ENCODE results near the gene SH3GL2. TPM values are rescaled to one million over a fixed set of nuclear protein-coding genes. Genes with fewer than 3 reads are reported as not detected.

SH3GL2 gene
- not detected for total RNA-seq

DNA sequence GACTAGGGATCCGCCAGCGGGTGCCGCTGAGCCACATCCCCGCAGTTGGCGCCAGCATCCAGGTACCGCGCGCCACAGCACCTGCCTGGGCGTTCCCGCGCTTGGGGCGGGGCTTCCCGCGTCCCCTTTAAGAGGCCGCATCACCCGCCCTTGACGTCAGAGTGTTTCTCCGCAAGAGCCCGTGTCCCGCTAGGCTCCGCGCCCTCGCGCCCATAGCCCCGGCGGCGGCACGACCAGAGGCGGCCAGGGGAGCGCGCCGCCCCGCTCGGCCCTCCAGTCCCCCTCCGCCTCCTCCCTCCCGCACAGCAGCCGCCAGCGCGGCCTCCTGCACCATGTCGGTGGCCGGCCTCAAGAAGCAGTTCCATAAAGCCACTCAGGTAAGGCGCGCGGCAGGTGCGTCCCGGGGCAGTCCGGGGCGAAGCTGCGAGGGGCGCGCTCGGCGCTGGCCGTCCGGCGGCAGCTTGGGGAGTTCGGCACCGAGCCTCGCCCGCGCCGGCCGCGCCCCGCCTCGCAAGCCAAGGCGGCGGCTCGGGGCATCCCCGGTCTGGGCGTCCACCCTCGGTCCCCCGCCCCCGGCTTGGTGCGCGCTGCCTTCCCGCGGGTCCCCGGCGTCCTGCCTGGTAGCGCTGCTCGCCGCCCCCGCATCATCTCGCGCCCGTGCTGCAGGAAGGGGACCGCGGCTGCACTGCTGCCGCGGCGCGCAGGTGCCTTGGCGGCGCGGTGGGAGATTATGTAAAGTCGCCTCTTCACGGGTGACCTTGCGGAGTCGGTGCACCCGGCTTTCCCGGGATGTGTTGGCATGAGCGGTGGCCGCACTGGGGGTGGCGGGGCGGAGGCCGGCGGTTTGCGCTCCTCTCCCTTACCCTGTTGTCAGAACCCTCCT is at the start of gene SH3GL2:
Gene SH3GL2, plus strand, starts transcription at position 156 of the 883 bp plus-strand sequence.
- Mint-ChIP-seq H3K4me3 (peak within 1 kb of the TSS; percentile 32), H3K4me1 (ENCODE audit: low read depth) (peaks cover 8% of the 10 kb centered on the region), H3K36me3 (ENCODE audit: low read depth) (peaks cover 1% of the 10 kb centered on the region), H3K9me3 (peaks cover 9% of the 10 kb centered on the region), H3K27me3 (ENCODE audit: low read depth) (peaks cover 31% of the 10 kb centered on the region), H3K27ac (no peak within 1 kb of the TSS)
- peak; percentile 16 for DNase-seq
- CTCF ChIA-PET, result no interaction called here
- intact Hi-C loops (cut with micrococcal nuclease), result no loop called here

DNA sequence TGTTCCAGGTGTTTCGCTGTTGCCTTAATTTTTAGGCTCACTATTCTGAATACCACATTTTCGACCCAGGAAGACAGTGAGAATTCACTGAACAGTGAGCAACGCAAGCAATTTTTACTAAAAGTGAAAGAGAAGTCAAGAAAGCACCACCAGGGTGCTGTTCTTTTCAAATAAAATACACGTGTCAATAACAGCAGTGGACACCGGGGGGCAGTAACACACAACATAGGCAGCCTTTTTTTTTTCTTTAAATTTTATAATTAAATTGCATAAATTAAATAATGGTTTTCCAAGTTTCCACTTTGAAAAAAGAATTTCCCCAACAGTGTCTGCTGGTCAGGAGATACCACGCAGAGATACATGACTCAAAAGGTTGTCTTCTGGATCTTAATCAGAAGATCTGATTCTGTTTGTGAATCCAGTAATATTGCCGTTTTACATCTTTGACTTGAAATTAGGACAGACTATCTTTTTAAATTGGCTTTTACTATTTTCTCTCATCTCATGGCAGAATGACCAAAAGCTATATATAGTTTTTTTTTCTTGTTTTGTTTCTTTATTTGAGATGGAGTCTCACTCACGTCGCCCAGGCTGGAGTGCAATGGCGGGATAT is 47.1 kb upstream of the SH3GL2 start:
- H3K4me3 Mint-ChIP-seq, result no peak overlapping the region
- H3K36me3 Mint-ChIP-seq (ENCODE audit: low read depth), result no peaks in the 10 kb centered on the region
- CTCF ChIA-PET, result interaction anchor here (0.6 to 1.8 kb wide), 2 partner anchors 8 to 279 kb away, joined by 3 to 5 read pairs; no protein-coding TSS in a partner anchor
- peak; percentile 52 for DNase-seq
- H3K9me3 Mint-ChIP-seq, result no peaks in the 10 kb centered on the region
- no peaks in the 10 kb centered on the region for H3K4me1 Mint-ChIP-seq (ENCODE audit: low read depth)
- H3K27ac Mint-ChIP-seq, result no peak overlapping the region
- intact Hi-C loops (cut with micrococcal nuclease), result loop anchor here (1.0 to 5.0 kb wide), 5 partner anchors 271 to 1926 kb away; no protein-coding TSS in a partner anchor
- H3K27me3 Mint-ChIP-seq (ENCODE audit: low read depth), result no peaks in the 10 kb centered on the region

DNA sequence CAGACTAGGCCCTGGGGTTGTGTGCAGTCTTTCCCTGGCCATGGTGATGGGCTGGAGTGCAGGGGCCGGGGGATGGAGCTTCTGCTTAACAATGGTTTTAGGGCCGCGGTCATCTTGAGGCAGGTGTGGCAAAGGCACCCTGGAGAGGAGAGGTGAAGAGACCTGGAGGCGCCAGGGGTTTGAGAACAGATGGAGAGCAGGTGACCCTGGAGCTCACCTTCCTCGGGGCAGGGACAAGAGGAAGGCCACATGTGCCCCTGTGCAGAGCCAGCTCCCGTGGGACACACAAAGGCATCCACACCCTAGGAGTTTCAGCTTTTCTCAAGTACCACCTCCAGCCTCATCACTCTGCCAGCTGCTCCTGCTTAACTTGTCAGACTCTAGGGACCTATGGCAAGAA is 46.4 kb upstream of the SH3GL2 start:
- DNase-seq, result no peak
- H3K27me3 Mint-ChIP-seq (ENCODE audit: low read depth), result no peaks in the 10 kb centered on the region
- CTCF ChIA-PET, result interaction anchor here (1.8 kb wide), 1 partner anchor 279 kb away, joined by 5 read pairs; no protein-coding TSS in a partner anchor
- intact Hi-C loops (cut with micrococcal nuclease), result loop anchor here (5.0 kb wide), 3 partner anchors 910 to 1925 kb away; no protein-coding TSS in a partner anchor
- no peak overlapping the region for H3K27ac Mint-ChIP-seq
- no peaks in the 10 kb centered on the region for H3K9me3 Mint-ChIP-seq
- H3K36me3 Mint-ChIP-seq (ENCODE audit: low read depth), result no peaks in the 10 kb centered on the region
- no peaks in the 10 kb centered on the region for H3K4me1 Mint-ChIP-seq (ENCODE audit: low read depth)
- H3K4me3 Mint-ChIP-seq, result no peak overlapping the region

DNA sequence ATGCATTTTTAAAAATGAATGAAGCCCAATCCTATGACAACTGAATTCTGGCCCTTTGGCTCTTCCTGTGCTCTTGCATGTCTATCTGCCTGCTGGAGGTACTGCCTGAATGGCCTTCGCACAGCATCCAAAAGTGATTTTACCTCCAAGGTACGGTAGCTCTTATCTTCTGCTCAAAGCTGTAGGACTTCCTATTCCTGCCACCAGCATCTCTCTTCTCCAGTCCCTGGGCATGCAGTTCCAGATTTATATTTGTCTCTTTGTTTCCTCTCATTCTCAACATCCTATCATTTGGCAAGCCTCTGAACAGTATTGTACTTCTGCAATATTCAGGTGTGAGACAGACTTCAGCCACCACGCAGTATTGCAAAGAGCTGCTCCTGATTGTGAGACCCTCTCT is 43.7 kb upstream of the SH3GL2 start:
- no peaks in the 10 kb centered on the region for H3K4me1 Mint-ChIP-seq (ENCODE audit: low read depth)
- no peak for DNase-seq
- H3K27me3 Mint-ChIP-seq (ENCODE audit: low read depth), result no peaks in the 10 kb centered on the region
- no peak overlapping the region for H3K4me3 Mint-ChIP-seq
- no peak overlapping the region for H3K27ac Mint-ChIP-seq
- no peaks in the 10 kb centered on the region for H3K36me3 Mint-ChIP-seq (ENCODE audit: low read depth)
- CTCF ChIA-PET, result no interaction called here
- H3K9me3 Mint-ChIP-seq, result no peaks in the 10 kb centered on the region
- intact Hi-C loops (cut with micrococcal nuclease), result no loop called here

DNA sequence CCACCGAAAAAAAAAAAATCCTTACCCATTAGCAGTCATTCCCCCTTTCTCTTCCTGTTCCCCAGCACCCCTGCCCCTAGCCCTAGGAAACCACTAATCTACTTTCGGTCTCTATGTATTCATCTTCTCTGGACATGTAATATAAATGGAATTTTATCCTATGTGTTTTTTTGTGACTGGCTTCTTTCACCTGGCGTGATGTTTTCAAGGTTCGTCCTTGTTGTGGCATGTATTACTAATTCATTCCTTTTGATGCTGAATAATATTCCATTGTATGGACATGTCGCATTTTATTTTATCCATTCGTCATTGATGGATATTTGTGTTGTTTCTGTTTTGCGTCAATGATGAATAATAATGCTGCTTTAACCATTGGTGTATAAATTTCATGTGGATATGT is 42.8 kb upstream of the SH3GL2 start:
- intact Hi-C loops (cut with micrococcal nuclease), result no loop called here
- Mint-ChIP-seq H3K27me3 (ENCODE audit: low read depth) (no peaks in the 10 kb centered on the region), H3K27ac (no peak overlapping the region), H3K36me3 (ENCODE audit: low read depth) (no peaks in the 10 kb centered on the region), H3K4me1 (ENCODE audit: low read depth) (no peaks in the 10 kb centered on the region), H3K9me3 (no peaks in the 10 kb centered on the region), H3K4me3 (no peak overlapping the region)
- no peak for DNase-seq
- CTCF ChIA-PET, result no interaction called here

DNA sequence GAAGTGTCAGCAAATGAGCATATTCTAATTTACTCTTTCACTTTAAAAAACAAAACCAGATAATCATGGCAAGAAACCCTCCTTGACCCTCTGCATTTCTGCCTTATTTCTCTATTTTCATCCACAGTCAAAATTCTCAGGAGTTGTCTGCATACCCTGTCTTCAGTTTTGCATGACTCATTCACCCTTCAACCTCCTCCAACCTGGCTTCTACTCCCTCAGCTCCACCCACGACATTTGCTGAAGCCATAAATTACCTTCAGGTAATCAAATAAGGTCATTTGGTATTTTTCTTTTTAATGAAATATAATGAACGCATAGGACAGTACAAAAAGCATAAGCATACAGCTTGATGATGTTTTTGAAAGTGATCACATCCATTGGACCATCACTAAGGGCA is 27.8 kb upstream of the SH3GL2 start:
- Mint-ChIP-seq H3K4me3 (no peak overlapping the region), H3K36me3 (ENCODE audit: low read depth) (no peaks in the 10 kb centered on the region), H3K9me3 (peaks cover 11% of the 10 kb centered on the region), H3K27ac (no peak overlapping the region), H3K4me1 (ENCODE audit: low read depth) (no peaks in the 10 kb centered on the region), H3K27me3 (ENCODE audit: low read depth) (no peaks in the 10 kb centered on the region)
- no peak for DNase-seq
- intact Hi-C loops (cut with micrococcal nuclease), result no loop called here
- CTCF ChIA-PET, result no interaction called here

DNA sequence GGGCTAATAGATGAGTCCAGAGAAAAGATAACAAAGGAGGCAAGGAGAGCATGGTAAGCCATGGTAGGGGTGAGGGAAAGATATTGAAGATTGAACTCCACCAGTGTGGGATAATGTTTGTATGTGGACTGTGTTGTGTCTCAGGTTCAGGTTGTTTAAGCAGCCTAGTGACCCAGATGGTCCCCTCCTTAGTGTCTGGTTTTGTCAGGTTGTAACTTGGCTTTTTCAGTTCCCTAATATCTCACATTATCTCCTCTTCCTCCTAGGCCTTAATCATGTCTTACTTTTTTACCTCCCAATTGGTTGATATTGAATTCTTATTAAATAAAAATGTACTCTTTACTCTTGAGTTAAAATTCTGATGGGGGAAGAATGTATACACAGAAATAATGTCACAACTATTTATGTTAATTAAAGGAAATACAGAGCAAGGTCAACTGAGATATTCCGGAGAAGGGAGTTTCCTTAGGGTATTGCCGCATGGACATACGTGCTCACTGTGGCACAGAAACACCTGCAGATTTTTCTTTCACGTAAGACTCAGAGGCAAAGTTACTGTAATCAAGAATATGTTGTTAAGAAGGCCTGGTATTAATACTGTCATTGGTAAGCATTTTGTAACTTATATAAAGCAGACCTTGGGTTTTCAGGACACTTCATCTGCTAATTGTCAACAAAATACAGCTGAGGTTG is 23.4 kb upstream of the SH3GL2 start:
- Mint-ChIP-seq H3K27ac (no peak overlapping the region), H3K4me1 (ENCODE audit: low read depth) (no peaks in the 10 kb centered on the region), H3K36me3 (ENCODE audit: low read depth) (no peaks in the 10 kb centered on the region), H3K27me3 (ENCODE audit: low read depth) (no peaks in the 10 kb centered on the region), H3K9me3 (peaks cover 9% of the 10 kb centered on the region), H3K4me3 (no peak overlapping the region)
- intact Hi-C loops (cut with micrococcal nuclease), result no loop called here
- no peak for DNase-seq
- CTCF ChIA-PET, result no interaction called here

DNA sequence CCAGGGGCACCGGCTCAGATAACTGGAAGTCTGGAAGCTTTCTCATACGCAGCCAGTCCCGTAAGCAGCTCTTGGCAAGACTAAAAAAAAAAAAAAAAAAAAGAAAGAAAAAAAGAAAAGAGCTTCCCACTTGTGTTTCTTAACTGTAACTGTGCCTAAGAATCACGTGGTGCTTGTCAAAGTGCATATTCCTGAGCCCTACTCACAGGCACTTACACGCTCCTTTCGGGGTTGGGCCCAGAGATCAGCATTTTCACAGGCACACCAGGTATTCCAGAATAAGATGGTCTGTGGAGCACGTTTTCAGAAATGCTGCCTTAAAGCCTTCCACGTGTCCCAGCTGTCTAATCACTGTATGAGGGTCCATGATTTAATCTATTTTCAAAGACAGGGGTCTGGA is 22.6 kb upstream of the SH3GL2 start:
- intact Hi-C loops (cut with micrococcal nuclease), result no loop called here
- Mint-ChIP-seq H3K27me3 (ENCODE audit: low read depth) (no peaks in the 10 kb centered on the region), H3K4me1 (ENCODE audit: low read depth) (no peaks in the 10 kb centered on the region), H3K9me3 (peaks cover 5% of the 10 kb centered on the region), H3K27ac (no peak overlapping the region), H3K4me3 (no peak overlapping the region), H3K36me3 (ENCODE audit: low read depth) (no peaks in the 10 kb centered on the region)
- DNase-seq, result no peak
- CTCF ChIA-PET, result no interaction called here

DNA sequence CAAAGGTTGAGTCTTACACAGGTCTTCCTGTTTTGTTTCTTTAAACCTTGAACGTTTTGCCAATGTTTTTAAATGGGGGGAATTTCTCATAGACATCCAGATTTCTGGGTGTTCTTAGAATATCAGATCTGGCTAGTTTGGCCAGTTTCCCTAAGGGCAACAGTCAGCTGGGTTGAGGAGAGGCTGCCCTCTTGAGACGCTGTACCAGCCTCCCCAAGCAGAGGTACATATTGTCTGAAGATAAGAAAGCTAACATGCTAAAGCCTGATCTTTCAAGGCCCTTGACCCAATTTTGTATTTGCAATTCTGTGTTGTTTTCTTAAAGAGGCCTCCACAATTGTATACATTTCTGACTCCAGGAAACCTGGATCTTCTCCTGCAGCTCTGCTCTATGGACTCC is 21.9 kb upstream of the SH3GL2 start:
- intact Hi-C loops (cut with micrococcal nuclease), result no loop called here
- Mint-ChIP-seq H3K27ac (no peak overlapping the region), H3K4me3 (no peak overlapping the region), H3K9me3 (peaks cover 5% of the 10 kb centered on the region), H3K27me3 (ENCODE audit: low read depth) (no peaks in the 10 kb centered on the region), H3K36me3 (ENCODE audit: low read depth) (no peaks in the 10 kb centered on the region), H3K4me1 (ENCODE audit: low read depth) (no peaks in the 10 kb centered on the region)
- no peak for DNase-seq
- CTCF ChIA-PET, result no interaction called here

DNA sequence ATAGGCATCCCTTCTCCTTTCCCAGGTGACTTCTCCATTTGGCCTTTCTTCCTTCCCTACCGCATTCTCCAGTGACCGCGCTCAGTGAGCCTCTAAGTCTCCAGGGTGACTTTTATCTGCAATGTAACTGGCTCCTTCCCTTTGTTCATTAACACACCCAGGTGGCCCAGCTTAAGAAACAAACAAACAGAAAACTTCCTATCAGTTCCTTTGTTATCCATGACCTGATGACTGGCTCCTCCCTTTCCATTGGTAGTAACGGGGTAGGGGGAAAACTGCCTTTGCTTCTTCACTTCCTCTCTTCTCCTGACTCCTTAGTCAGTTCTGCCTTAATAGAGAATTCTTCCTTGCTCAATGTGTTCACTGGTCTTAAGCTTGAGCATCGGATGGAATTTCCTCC is 7.0 kb upstream of the SH3GL2 start:
- no peak for DNase-seq
- H3K36me3 Mint-ChIP-seq (ENCODE audit: low read depth), result no peaks in the 10 kb centered on the region
- CTCF ChIA-PET, result interaction anchor here (0.6 kb wide), 1 partner anchor 495 kb away, joined by 3 read pairs; no protein-coding TSS in a partner anchor
- no peak overlapping the region for H3K4me3 Mint-ChIP-seq
- H3K4me1 Mint-ChIP-seq (ENCODE audit: low read depth), result no peaks in the 10 kb centered on the region
- no peak overlapping the region for H3K27ac Mint-ChIP-seq
- peaks cover 10% of the 10 kb centered on the region for H3K9me3 Mint-ChIP-seq
- peaks cover 7% of the 10 kb centered on the region for H3K27me3 Mint-ChIP-seq (ENCODE audit: low read depth)
- intact Hi-C loops (cut with micrococcal nuclease), result no loop called here

DNA sequence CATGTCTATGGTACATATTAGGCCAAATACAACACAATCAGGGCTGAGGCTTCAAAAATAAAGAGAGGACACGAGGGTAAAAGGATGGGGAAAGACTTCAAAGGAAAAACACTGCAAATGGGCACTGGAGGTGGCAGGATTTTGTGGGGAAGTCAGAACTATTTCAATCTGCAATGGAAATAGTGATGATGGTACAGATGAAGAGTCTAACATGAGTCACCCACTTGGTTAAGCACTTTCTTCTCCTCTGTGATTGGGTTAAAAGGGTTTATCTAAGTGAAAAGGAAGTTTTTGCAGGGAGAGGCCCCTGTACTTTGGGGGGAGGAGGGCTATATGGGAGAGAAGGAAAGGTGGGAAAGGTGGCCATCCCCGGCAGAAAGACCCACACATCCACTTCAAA is 4.5 kb upstream of the SH3GL2 start:
- DNase-seq, result no peak
- peaks cover 5% of the 10 kb centered on the region for H3K4me1 Mint-ChIP-seq (ENCODE audit: low read depth)
- peaks cover 19% of the 10 kb centered on the region for H3K27me3 Mint-ChIP-seq (ENCODE audit: low read depth)
- CTCF ChIA-PET, result no interaction called here
- H3K4me3 Mint-ChIP-seq, result no peak overlapping the region
- intact Hi-C loops (cut with micrococcal nuclease), result no loop called here
- peaks cover 10% of the 10 kb centered on the region for H3K9me3 Mint-ChIP-seq
- H3K36me3 Mint-ChIP-seq (ENCODE audit: low read depth), result no peaks in the 10 kb centered on the region
- no peak overlapping the region for H3K27ac Mint-ChIP-seq

DNA sequence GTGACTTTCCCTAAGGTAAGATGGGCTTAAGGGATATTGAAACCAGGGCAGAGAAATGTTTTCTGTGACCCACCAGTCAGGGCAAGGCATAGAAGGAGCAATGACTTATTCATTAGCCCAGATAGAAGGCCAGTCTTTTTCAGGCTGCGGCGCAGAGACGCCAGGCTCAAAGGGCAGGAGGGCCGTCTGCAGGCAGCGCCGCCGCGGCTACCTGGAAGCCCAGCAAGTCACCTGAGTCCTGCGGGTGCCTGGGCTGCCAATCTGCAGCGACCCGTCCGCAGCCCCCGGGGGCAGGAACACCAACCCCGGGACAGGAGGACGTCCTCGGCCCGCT is 322 bp upstream of the SH3GL2 start:
- CTCF ChIA-PET, result no interaction called here
- Mint-ChIP-seq H3K4me3 (peak overlapping the region; percentile 12), H3K36me3 (ENCODE audit: low read depth) (peaks cover 1% of the 10 kb centered on the region), H3K9me3 (peaks cover 10% of the 10 kb centered on the region), H3K4me1 (ENCODE audit: low read depth) (peaks cover 8% of the 10 kb centered on the region), H3K27me3 (ENCODE audit: low read depth) (peaks cover 31% of the 10 kb centered on the region), H3K27ac (no peak overlapping the region)
- intact Hi-C loops (cut with micrococcal nuclease), result no loop called here
- no peak for DNase-seq
